ENCODE results near the gene WDR37.

Gene WDR37

DNA sequence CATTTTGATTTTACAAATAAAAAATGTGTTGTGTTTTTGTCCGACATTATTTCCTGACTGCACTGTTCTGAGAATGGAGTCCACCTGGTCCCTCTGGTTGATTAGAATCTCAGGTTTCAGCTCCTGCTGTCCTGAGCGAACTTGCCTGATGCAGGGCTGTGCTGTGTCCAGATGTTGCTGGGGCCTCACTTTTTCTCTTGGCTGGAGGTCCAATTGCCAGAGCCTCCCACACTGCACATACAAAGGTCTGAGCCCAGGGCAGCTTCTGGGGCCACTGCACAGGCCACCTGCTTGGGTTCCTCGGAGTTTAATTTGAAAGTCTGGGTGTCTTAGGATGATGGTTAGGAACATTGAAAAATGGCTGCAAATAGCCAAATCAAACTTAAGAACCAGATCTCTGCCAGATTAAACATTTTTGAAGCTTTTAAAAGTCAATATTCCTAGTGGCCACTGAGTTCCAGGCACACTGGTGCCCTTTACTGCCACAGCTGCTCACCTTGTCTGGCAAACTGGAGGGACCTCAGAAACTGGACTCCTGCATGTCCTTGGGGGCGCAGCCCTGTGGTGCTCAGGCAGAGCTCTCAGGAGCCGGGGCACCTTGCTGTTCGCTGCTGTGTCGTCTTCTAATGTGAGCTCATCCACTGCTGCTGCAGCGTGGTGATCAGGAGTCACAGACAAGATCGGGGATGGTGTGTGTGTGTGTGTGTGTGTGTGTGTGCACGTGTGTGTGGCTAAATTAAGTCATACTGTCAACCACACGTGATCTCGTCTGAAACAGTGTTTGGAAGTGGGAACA, 75.0 kb downstream of the WDR37 start:
- no peak for DNase-seq

DNA sequence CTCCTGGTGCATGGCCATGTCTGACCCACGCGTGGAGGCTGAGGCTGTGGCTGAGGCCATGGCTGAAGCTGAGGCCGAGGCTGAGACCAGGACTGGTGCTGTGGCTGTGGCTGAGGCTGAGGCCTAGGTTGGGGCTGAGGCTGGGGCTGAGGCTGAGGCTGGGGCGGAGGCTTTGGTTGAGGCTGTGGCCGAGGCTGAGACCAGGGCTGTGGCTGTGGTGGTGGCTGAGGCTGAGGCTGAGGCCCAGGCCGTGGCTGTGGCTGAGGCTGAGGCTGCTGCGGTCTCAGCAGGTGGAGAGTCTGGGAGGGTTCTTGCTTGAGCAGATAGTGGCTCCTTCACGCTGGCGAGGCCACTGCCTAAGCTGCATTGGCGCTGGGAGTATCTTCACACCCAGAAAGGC, 76.4 kb downstream of the WDR37 start:
- no peak for DNase-seq

DNA sequence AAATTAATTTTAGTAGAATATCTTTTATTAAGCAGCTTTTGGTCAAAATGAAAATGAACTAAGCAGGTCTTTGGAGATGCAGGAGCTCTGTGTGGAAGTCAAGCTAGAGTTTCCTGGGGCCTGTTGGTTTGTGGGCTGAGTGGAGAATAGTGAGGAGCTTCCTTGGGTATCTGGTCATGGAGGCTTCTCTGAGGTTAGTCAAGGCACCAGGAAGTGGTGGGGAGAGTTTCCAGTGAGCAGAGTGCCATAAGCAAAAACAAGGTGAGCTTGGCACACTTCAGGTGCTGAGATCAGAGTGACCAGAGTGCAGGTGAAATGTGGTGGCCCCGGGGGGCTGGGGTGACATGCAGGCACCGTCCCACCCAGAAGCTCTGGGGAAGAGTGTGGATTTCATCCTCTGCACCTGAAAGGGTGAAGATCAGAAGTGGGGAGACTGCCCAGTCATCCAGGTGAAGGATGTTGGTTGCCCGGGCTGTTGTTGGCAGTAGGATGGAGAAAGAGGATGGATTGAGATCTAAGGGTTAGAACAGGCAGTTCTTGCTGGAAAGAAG, 77.4 kb downstream of the WDR37 start:
- DNase-seq, result no peak

- no peak for DNase-seq
Observed at GRCh38 chr10:1134156-1134555, 78.0 kb downstream of the WDR37 start.

DNA sequence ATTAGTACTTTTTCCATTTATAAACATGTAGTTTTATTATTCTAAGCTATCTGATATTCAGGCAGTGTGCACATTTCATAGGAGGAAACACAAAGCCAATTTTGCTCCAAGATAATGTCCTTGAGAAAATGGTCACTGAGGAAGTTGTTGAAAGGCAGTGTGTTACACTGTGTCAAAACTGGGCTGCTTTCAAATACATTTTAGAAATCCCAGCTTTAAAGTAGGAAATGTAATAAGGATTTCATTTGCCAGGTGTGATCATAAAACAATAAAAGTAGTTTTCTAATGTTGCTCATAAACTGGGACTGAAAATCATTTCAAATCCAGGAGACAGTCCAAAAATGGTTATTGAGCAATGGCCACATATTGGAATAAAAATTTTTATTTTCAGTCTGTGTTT, 80.1 kb downstream of the WDR37 start:
- DNase-seq, result no peak

GRCh38 chr10:1137499-1138163, 81.4 kb downstream of the WDR37 start:
- DNase-seq, result no peak

DNA sequence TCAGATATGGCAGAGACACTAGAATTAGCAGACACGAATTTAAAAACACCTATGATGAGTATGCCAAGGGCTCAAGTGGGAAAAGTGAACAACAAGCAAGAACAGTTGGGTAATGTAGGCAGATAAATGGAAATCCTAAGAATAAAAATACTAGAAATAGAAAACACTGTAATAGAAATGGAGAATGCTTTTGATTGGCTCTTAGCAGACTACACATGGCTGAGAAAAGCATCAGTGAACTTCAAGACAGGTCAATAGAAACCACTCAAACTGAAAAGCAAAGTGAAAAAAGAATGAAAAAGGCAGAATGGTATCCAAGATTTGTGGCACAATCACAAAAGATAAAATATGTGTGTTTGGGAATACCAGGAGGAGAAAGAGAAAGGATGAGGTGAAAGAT, 82.3 kb downstream of the WDR37 start:
- DNase-seq, result no peak

- no peak for DNase-seq
Observed at GRCh38 chr10:1141261-1141660, 85.1 kb downstream of the WDR37 start.

DNA sequence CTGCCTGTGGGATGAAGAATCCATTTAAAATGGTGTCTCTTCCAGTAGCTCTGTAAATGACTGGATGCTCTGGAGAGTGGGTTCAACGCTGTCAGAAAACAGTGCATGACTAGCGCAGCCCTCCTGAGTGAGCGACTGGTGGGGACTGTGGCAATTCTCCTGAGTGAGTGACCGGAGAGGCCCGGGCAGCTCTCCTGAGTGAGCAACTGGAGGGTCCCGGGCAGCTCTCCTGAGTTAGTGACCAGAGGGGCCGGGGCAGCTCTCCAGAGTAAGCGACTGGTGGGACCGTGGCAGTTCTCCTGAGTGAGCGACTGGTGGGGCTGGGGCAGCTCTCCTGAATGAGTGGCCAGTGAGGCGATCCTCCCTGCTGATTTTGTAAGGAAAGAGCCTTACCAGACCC, 85.5 kb downstream of the WDR37 start:
- DNase-seq, result no peak

GRCh38 chr10:1142596-1142995, 86.4 kb downstream of the WDR37 start:
- DNase-seq, result no peak

GRCh38 chr10:1147810-1148209, 91.6 kb downstream of the WDR37 start:
- DNase-seq, result no peak

GRCh38 chr10:1148855-1149605, 92.8 kb downstream of the WDR37 start:
- no peak for DNase-seq

GRCh38 chr10:1149793-1150637, 93.8 kb downstream of the WDR37 start:
- peak; percentile 14 for DNase-seq

DNA sequence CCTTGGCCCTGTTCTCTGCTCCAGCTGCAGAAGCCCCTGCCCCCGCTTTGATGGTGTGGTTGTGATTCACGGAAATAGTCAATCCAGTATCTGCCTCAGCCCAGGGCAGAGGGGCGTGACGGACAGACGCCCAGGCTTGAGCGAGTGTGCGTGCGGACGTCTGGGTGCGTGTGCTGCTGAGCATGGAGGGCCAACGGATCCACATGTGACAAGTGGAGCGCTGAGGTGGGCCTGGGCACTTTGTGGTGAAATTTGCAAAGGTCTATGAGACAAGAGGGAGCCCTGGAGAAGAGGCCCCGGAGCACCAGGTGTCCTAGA, 94.4 kb downstream of the WDR37 start:
- DNase-seq, result no peak

- DNase-seq, result no peak
Observed at GRCh38 chr10:1151076-1152033, 95.2 kb downstream of the WDR37 start.

- DNase-seq, result no peak
Observed at GRCh38 chr10:1152386-1153250, 96.4 kb downstream of the WDR37 start.

DNA sequence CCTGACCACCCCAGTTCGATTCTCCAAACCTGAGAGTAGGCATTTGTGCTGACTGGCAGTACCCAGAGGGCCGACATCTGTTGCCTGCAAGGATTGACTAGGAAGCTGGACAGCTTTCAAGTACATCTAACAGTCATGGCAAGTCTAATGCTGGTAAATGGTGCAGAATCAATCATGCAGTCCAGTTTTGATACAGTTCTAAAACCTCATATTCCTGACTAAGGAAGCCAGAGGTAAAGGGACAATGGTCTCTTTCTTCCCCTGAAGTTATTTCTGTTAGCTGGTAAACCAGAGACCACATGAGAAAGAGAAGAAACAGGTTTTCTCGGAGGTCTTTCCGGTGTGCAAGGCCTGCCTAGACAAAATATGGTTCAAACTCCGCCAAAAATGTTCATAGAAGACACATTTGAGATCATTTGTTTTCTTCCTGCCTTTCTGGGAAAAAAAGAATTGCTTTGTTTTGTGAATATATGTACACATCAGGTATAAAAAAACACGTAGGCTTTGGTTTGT, 97.1 kb downstream of the WDR37 start:
- no peak for DNase-seq

DNA sequence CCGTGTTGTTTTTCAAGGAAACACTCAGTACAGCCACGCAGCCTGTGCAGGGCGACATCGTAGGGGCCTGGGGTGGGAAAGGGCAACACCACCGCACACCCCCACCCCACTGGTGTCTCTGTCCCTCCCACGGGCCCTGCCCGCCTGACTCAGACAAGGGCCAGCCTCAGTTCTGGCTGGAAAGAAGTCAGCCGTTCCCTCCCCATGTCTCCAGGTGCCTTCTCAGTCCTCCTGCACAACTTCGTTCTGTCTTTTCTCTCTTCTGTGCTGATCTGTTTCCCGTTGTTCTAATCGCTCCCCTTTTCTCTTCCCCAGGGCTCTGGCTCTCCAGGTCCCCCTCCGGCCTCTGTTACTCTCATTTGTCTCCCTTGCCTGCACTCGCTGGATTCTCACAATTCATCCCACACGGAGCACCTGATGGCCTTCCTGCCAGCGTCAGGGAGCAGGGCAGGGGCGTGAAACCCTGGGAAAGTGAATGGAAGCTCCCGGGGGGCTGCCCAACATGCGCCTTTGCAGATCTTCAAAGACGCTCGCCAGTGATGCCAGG, 97.7 kb downstream of the WDR37 start:
- DNase-seq, result no peak

DNA sequence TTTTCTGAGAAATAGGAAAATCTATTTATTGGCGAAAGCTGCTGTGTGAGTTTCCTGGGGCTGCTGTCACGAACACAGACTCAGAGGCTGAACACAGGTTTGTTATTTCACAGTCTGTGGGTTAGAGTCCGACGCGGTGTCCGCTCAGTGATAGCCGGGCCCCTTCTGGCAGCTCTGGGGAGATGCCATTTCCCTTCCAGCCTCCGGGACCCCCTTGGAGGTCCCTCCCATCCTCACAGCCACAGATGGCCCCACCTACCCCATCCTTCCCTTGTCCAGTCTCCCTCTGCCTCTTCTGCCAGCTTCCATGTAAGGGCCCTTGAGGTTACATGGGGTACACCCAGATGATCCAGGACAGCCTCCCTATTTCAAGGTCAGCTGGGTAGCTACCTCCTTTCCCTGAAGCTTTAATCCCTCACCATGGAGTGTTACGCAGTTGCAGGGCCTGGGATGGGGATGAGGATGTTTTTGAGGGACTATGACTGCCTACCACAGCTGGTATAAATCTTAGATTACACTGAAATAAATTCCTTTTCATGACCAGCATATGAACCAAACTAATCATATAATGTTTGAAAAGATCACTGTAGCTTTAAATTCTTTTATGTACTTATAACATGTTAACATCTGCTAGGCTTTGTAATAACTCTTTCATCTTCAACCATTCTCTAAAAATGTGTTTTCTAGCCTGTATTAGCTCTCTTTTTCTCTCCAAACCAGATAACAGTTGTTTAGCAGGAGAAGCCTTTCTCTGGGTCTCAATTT, 98.5 kb downstream of the WDR37 start:
- DNase-seq, result no peak
